ENCODE data around the gene C11orf97. TPM values are rescaled to one million over a fixed set of nuclear protein-coding genes. Genes with fewer than 3 reads are reported as not detected.

C11orf97 gene
- total RNA-seq, 1 experiment from 2014 or later, result not detected

GRCh38 chr11:94544646-94545263, 32.5 kb downstream of the C11orf97 start:
- no TSS peak for BruUV-seq (replicated peaks)
- DNase-seq (ENCODE audit: low read depth, low spot score), result no peak
- POLR2A ChIA-PET, result interaction anchor here (0.6 kb wide), 1 partner anchor 11 kb away, joined by 4 read pairs; no protein-coding TSS in a partner anchor

More at GRCh38 chr11:94544646-94545263, 32.5 kb downstream of the C11orf97 start:
- Histone ChIP-seq H3K4me3 (ENCODE audit: low read depth in 2 of 2, low read length in 2 of 2) (peak overlapping the region; percentile 66 to 83), H3K27me3 (ENCODE audit: control insufficient read depth, insufficient read depth, low read length) (no peaks in the 10 kb centered on the region), H3K36me3 (ENCODE audit: control insufficient read depth, insufficient read depth, low read length) (no peaks in the 10 kb centered on the region), H3K27ac (ENCODE audit: low read length) (peak overlapping the region; percentile 83), H3K4me1 (ENCODE audit: control insufficient read depth, insufficient read depth, low read length) (peaks cover 28% of the 10 kb centered on the region), H3K9me3 (ENCODE audit: control insufficient read depth, insufficient read depth, low read depth, low read length) (no peaks in the 10 kb centered on the region)
- TF ChIP-seq SIN3A (IDR thresholded peaks at IDR 0.05; ENCODE audit: borderline replicate concordance, insufficient read depth, low read depth, low read length) (no peak), CTCF (IDR thresholded peaks at IDR 0.05) (peak; percentile 21; the same call in 1 of the 2 replicates), REST (IDR thresholded peaks at IDR 0.05; ENCODE audit: insufficient read depth in 1 of 2, low read depth in 2 of 2, low read length in 1 of 2) (no peak), TCF7L2 (IDR thresholded peaks at IDR 0.05; ENCODE audit: low read depth, low read length) (no peak)
- intact Hi-C loops (cut with micrococcal nuclease; ENCODE audit: unreplicated experiment), result loop anchor here (10.0 kb wide), 1 partner anchor 1240 kb away; the partner anchor contains the start of gene FAM76B
- ATAC-seq, result peak; percentile 36
- in situ Hi-C loops (cut with HindIII; ENCODE audit: low pct_unique_long_range_greater_than_20kb, low sequenced_read_pairs), result no loop called here
- CTCF ChIA-PET, result no interaction called here
